ENCODE results near the gene TMEM54.

The TMEM54 gene

GRCh38 chr1:32899586-32900296 is 1.4 kb downstream of the TMEM54 start:
- no peak overlapping the region for H3K4me3 ChIP-seq (ENCODE audit: low read depth, low read length)
- no peak for TF ChIP-seq CTCF (conservative IDR thresholded peaks at IDR 0.05; ENCODE audit: low read depth, low read length)
- DNase-seq (ENCODE audit: low read depth) = no peak

DNA sequence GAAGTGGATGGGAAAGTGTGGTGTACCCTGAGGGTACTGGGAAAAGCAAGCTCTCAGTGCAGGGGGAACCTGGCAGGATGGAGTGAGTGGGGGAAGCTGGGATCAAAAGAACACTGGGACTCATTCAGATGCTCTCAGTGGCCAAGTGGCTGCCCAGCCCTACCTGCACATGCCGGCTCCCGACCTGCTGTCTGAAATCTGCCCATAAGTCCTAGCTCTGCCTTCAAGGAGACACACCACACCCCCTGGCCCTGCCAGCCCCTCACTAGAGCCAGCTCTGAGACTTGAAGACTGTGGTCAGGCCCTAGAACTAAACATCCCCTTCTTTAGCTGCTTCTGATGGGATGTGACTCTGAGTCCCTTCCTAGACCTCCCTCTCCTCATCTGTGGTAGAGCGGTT is 2.2 kb downstream of the TMEM54 start:
- DNase-seq (ENCODE audit: low read depth) = no peak
- no peak for TF ChIP-seq CTCF (conservative IDR thresholded peaks at IDR 0.05; ENCODE audit: low read depth, low read length)
- H3K4me3 ChIP-seq (ENCODE audit: low read depth, low read length) = no peak overlapping the region

DNA sequence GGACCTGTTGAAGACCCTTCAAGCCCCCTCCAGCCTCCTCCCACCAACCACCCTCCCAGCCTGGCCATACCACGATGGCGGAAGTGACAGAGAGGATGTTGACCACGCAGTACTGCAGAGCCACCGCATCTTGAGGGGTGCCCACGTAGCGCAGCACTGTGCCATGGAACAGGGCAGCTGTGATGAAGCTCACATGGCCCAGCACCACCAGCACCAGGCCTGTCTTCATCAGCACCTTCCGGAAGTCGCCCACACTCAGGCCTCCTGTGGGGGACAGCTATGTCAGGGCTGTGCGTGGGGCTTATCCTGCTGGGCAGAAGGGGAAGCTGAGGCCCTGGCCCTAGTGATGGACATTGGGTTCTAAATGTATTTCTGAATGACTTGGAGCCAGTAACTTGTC is 3.1 kb downstream of the TMEM54 start:
- H3K4me3 ChIP-seq (ENCODE audit: low read depth, low read length) = no peak overlapping the region
- no peak for TF ChIP-seq CTCF (conservative IDR thresholded peaks at IDR 0.05; ENCODE audit: low read depth, low read length)
- DNase-seq (ENCODE audit: low read depth) = no peak

- no peak for DNase-seq (ENCODE audit: low read depth)
- H3K4me3 ChIP-seq (ENCODE audit: low read depth, low read length) = no peak overlapping the region
- TF ChIP-seq CTCF (conservative IDR thresholded peaks at IDR 0.05; ENCODE audit: low read depth, low read length) = no peak
Observed at GRCh38 chr1:32897082-32898049, 3.8 kb downstream of the TMEM54 start.

DNA sequence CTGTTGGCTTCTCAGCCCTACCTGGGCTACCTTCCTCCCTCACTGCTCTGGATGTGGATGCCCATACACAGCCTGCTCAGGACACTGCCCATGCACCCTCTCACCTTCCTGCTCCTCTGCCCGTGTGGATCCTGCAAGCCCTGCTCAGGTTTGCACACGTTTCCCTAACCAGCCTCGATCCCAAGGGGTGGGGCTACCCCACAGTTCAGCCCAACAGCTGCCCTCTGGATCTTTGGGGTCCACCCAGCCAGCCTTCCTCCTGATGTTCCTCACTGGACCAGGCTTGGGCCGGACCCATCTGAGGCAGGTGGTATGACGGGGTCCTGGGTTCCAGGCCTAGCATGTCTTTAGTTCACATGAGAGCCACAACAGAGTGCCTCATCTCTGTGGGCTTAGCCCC is 4.7 kb downstream of the TMEM54 start:
- no peak for TF ChIP-seq CTCF (conservative IDR thresholded peaks at IDR 0.05; ENCODE audit: low read depth, low read length)
- no peak for DNase-seq (ENCODE audit: low read depth)

GRCh38 chr1:32895325-32896215 is 5.6 kb downstream of the TMEM54 start:
- H3K4me3 ChIP-seq (ENCODE audit: low read depth, low read length) = no peak overlapping the region
- no peak for TF ChIP-seq CTCF (conservative IDR thresholded peaks at IDR 0.05; ENCODE audit: low read depth, low read length)
- no peak for DNase-seq (ENCODE audit: low read depth)

More for the DNA sequence above, 4.7 kb downstream of the TMEM54 start:
- no peak overlapping the region for H3K4me3 ChIP-seq (ENCODE audit: low read depth, low read length)

Measured in choroid plexus epithelial cell (primary cell).